HG03066 (cell line): ENCODE data around the gene STK32C.
"Not testable (repeated sequence)": the region's sequence is repeated elsewhere in the genome, so short reads cannot be mapped to it uniquely, and the experiment has no call there.

Experiments
- ATAC-seq: cut with Tn5 transposase; IDR thresholded peaks from one replicate; pipeline ENCODE4 v1.9.1; 2021; ENCODE audit warnings: low read depth; ENCODE audit not compliant: unreplicated experiment

Gene STK32C

DNA sequence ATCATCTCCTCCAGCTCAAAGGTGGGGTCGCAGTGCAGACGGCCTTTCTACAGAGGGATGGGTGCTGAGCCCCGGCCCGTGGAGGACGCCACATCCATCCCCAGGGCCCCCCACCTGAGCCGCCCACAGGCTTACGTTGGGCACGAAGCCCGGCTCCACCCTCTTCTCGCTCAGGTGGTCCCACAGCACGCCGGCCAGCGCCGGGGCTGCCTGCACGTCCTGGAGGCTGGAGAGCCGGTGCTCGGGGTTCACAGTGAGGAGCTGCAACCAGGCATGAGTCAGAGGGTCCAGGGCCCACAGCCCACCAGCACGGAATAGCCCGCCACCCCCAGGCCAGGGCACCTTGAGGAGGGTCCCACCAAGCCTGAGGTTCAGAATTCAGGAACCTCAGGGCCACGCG, 85.0 kb downstream of the STK32C start:
- no peak for ATAC-seq

GRCh38 chr10:132220996-132221395, 86.8 kb downstream of the STK32C start:
- ATAC-seq: not testable (repeated sequence)

GRCh38 chr10:132220061-132220460, 87.7 kb downstream of the STK32C start:
- ATAC-seq: no peak

- no peak for ATAC-seq
Observed at GRCh38 chr10:132219486-132219885, 88.3 kb downstream of the STK32C start.

- ATAC-seq: not testable (repeated sequence)
Observed at GRCh38 chr10:132216441-132216840, 91.3 kb downstream of the STK32C start.

DNA sequence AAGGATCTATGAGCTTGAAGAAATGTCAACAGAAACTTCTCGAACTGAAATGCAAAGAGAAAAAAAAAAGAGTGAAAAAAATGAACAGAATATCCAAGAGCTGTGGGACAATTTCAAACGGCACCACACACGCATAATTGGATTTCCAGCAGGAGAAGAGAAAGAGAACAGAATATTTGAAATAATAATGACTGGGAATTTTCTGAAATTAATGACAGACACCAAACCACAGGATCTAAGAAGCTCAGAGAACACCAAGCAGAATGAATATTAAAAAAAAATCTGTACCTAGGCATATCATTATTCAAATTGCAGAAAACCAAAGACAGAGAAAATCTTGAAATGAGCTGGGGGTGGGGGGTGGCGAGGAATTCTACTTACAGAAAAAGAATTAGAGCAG, 93.8 kb downstream of the STK32C start:
- ATAC-seq: no peak

DNA sequence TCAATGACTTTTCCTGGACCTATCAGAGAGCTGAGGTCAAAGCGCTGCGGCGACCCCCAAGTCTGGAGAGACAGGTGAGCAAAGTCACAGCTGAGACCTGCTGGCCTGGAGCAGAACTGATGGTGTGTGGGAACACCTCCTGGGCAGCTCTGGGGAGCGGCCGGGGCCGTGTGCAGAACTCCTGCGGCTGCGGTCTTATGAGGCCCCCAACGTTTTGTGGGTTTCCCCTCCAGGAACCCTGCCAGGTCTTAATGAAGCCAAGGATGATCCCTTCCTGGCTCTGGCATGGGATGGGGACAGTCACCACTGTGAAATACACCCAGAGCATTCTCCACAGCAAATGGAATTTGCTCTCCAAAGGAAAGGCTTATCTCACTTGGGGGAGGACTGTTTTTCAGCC, 94.9 kb downstream of the STK32C start:
- no peak for ATAC-seq

- ATAC-seq: no peak
Observed at GRCh38 chr10:132211246-132211645, 96.5 kb downstream of the STK32C start.

GRCh38 chr10:132210766-132211165, 97.0 kb downstream of the STK32C start:
- no peak for ATAC-seq

- ATAC-seq: no peak
Observed at GRCh38 chr10:132209978-132210530, 97.7 kb downstream of the STK32C start.

DNA sequence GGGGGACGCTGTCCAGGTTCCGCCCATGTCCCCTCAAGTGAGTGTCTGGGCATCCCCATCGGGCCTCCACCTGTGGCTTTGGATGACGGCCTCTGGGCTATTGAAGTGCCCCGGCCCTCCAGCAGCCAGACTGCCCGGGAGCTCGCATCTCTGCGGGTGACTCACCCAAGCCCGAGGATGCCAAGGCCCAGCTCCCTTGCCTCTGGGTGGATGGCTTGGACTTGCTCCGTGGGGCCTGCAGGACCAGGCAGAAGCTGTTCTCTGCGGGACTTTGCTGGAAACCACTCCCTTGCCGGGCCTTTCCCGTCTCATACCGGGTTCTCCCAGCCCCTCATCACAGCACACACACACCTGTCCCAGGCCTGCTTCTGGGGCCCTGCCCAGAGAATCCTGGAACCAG, 98.6 kb downstream of the STK32C start:
- ATAC-seq: no peak

GRCh38 chr10:132208462-132209050, 99.2 kb downstream of the STK32C start:
- ATAC-seq: no peak

GRCh38 chr10:132207536-132208461, 100.0 kb downstream of the STK32C start:
- ATAC-seq: no peak

DNA sequence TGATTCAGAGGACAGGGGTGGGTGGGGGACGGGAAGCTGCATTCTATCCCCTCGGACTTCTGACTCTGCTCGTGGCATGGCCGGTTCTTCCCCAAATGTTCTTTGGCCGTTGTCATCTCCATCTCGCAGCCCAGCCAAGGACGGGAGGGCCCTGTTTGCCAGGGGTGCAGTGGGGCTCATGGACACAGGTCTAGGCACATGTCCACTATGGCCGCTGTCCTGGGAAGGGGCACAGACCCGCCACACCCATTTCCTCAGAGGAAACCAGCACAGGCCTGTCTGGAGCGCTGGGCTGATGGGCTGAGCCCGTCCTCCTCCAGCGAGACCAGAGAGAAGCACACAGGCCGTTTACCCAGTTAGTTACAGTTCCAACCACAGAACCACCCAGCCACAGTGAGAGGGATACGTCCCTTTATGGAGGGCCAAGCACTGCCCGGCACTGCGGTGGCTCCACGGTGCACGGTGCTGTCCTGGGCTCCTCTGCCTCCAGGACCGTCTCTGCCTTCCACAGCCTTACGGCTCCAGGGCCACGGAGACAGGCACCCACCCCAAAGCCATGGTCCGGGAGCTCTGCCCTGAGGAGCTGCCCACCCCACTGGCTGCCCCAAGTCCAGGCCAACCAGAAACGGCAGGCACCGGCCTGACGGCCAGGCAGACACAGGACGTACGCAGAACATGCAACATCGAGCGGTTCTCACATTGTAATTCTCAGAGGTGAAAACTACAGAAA, 100.8 kb downstream of the STK32C start:
- no peak for ATAC-seq

- no peak for ATAC-seq
Observed at GRCh38 chr10:132206377-132206745, 101.4 kb downstream of the STK32C start.

GRCh38 chr10:132205650-132206376, 101.9 kb downstream of the STK32C start:
- ATAC-seq: no peak

- no peak for ATAC-seq
Observed at GRCh38 chr10:132204781-132205473, 102.8 kb downstream of the STK32C start.

- ATAC-seq: no peak
Observed at GRCh38 chr10:132204078-132204780, 103.5 kb downstream of the STK32C start.
